CD4-positive, alpha-beta memory T cell (primary cell): ENCODE data around the gene ARHGAP42. TPM values are rescaled to one million over a fixed set of nuclear protein-coding genes. Genes with fewer than 3 reads are reported as not detected.

ENCODE experiments used
- CTCF ChIA-PET: fragments of 350-600 bp; sonication (Branson Sonifier 250); formaldehyde crosslinking; loops from one replicate; lab custom pipeline; 2021; ENCODE audit warnings: inconsistent platforms; ENCODE audit not compliant: partially characterized antibody; lab: Charles Lee
- POLR2A ChIA-PET: fragments of 350-600 bp; sonication (Branson Sonifier 250); formaldehyde crosslinking; loops from one replicate; lab custom pipeline; 2021; ENCODE audit not compliant: partially characterized antibody; lab: Charles Lee
- DNase-seq, 5 donors: peaks; one replicate each; pipeline versions ENCODE4 v3.0.0 to v3.0.0-alpha.2; 2020 to 2022; ENCODE audit warnings: mixed read lengths in 1 of 5
- H3K27ac ChIP-seq: one replicate; pipeline ENCODE4 v1.7.0; 2013; ENCODE audit warnings: low read depth, low read length
- H3K27me3 ChIP-seq: 2 replicates; pipeline ENCODE4 v1.7.0; 2013; ENCODE audit warnings: mild to moderate bottlenecking, low read length, moderate library complexity; ENCODE audit not compliant: insufficient read depth
- H3K36me3 ChIP-seq: 2 replicates; pipeline ENCODE4 v1.7.0; 2013; ENCODE audit warnings: mild to moderate bottlenecking, low read length, moderate library complexity; ENCODE audit not compliant: insufficient read depth
- H3K4me1 ChIP-seq: 2 replicates; pipeline ENCODE4 v1.7.0; 2013; ENCODE audit warnings: mild to moderate bottlenecking, low read length, moderate library complexity; ENCODE audit not compliant: insufficient read depth
- H3K4me3 ChIP-seq, 2 donors: one replicate each; pipeline ENCODE4 v1.7.0; 2013; ENCODE audit warnings: low read length in 2 of 2, mild to moderate bottlenecking in 1 of 2
- H3K9me3 ChIP-seq, 2 donors: one replicate each; pipeline ENCODE4 v1.7.0; 2013; ENCODE audit warnings: low read length in 2 of 2, control low read depth in 1 of 2; ENCODE audit not compliant: control insufficient read depth in 1 of 2
- H3K27ac Mint-ChIP-seq, 7 donors: one replicate each; pipeline ENCODE4 v1.8.0; 2020 to 2021; ENCODE audit warnings: mixed read lengths in 7 of 7, mild to moderate bottlenecking in 6 of 7, inconsistent platforms in 3 of 7, moderate library complexity in 3 of 7
- H3K27me3 Mint-ChIP-seq, 2 donors: one replicate each; pipeline ENCODE4 v1.8.0; 2020 to 2021; ENCODE audit warnings: mixed read lengths in 2 of 2
- H3K36me3 Mint-ChIP-seq, 2 donors: one replicate each; pipeline ENCODE4 v1.8.0; 2020 to 2021; ENCODE audit warnings: mixed read lengths in 2 of 2, inconsistent platforms in 1 of 2, mild to moderate bottlenecking in 1 of 2
- H3K4me1 Mint-ChIP-seq, 4 donors: one replicate each; pipeline ENCODE4 v1.8.0; 2020 to 2021; ENCODE audit warnings: mixed read lengths in 4 of 4, mild to moderate bottlenecking in 1 of 4
- H3K4me3 Mint-ChIP-seq, 8 donors: one replicate each; pipeline ENCODE4 v1.8.0; 2020 to 2021; ENCODE audit warnings: mixed read lengths in 8 of 8, mild to moderate bottlenecking in 7 of 8, moderate library complexity in 6 of 8, inconsistent platforms in 3 of 8
- H3K9me3 Mint-ChIP-seq, 8 donors: one replicate each; pipeline ENCODE4 v1.8.0; 2020 to 2021; ENCODE audit warnings: mixed read lengths in 8 of 8, mild to moderate bottlenecking in 5 of 8, inconsistent platforms in 3 of 8, moderate library complexity in 1 of 8
- intact Hi-C: fragments of 100-400 bp; cut with micrococcal nuclease; formaldehyde crosslinking; loops from one replicate; pipeline ENCODE4 v1.15.1; 2023
- polyA plus RNA-seq, 2 donors: library from polyadenylated mRNA; unstranded; fragments of 300-500 nt; fragmentation: Illumina TruSeq; gene quantifications; one replicate each; pipeline ENCODE4 v1.2.3, GENCODE V29; 2021
- total RNA-seq, 2 experiments: library from RNA; stranded (reverse); gene quantifications; one replicate each; pipeline ENCODE4 v1.2.3, GENCODE V29; 2021

Gene ARHGAP42
- total and polyA plus RNA-seq, 4 experiments from 2014 or later, result not detected

DNA sequence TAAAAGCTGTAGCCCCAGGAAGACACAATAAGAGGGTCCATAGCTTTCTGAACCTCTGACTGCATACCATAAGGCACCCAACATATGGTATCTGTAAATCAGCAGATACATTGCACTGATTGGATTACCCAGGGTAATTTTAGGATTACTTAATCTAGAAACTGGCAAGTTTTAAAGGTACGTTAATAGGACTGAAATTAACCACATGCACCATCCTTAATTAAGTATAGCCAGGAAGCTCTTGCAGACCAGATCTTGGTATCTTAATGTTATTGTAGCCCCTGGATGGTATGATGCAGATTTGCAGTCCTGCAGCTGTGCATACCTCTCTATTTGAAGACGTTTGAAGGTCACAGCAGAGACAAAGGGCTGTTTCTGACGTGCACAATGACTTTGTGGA, 72.8 kb downstream of the ARHGAP42 start:
- CTCF ChIA-PET, result no interaction called here
- Histone ChIP-seq H3K27me3 (no peaks in the 10 kb centered on the region), H3K4me3 (no peak overlapping the region), H3K4me1 (no peaks in the 10 kb centered on the region), H3K27ac (no peak overlapping the region), H3K36me3 (no peaks in the 10 kb centered on the region), H3K9me3 (peaks cover 0 to 2% of the 10 kb centered on the region in 2 donors)
- no peaks in the 10 kb centered on the region for H3K4me1 Mint-ChIP-seq
- H3K4me3 Mint-ChIP-seq, result no peak overlapping the region
- no peaks in the 10 kb centered on the region for H3K27me3 Mint-ChIP-seq
- DNase-seq, result no peak
- H3K27ac Mint-ChIP-seq, result no peak overlapping the region
- POLR2A ChIA-PET, result no interaction called here
- H3K36me3 Mint-ChIP-seq, result no peaks in the 10 kb centered on the region
- intact Hi-C loops, result no loop called here
- peaks cover 0 to 5% (median 0%) of the 10 kb centered on the region in 8 donors for H3K9me3 Mint-ChIP-seq

DNA sequence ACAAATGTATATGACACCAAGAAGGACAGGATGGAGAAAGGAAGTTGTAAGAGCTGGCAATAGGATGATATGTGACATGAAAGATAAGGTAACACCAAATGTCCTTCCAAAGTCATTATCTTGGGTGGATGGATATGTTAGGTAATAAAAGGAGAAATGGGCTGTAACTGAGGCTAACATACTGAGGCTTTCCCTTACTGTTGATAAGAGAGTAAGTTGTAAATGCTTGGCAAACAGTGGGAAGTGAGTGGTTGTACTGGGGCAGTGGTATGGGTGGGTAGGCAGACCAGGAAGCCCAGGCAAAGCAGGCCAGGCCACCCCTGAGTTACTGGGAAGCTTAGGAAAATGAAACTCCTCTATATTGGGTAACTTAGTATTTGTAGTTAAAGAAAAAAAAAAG, 73.7 kb downstream of the ARHGAP42 start:
- Mint-ChIP-seq H3K36me3 (no peaks in the 10 kb centered on the region), H3K4me3 (no peak overlapping the region), H3K4me1 (no peaks in the 10 kb centered on the region), H3K27me3 (no peaks in the 10 kb centered on the region), H3K9me3 (peaks cover 0 to 5% (median 0%) of the 10 kb centered on the region in 8 donors), H3K27ac (no peak overlapping the region)
- Histone ChIP-seq H3K4me3 (no peak overlapping the region), H3K27me3 (no peaks in the 10 kb centered on the region), H3K9me3 (no peaks in the 10 kb centered on the region), H3K27ac (no peak overlapping the region), H3K36me3 (no peaks in the 10 kb centered on the region), H3K4me1 (no peaks in the 10 kb centered on the region)
- POLR2A ChIA-PET, result no interaction called here
- CTCF ChIA-PET, result no interaction called here
- intact Hi-C loops, result no loop called here
- DNase-seq, result no peak

DNA sequence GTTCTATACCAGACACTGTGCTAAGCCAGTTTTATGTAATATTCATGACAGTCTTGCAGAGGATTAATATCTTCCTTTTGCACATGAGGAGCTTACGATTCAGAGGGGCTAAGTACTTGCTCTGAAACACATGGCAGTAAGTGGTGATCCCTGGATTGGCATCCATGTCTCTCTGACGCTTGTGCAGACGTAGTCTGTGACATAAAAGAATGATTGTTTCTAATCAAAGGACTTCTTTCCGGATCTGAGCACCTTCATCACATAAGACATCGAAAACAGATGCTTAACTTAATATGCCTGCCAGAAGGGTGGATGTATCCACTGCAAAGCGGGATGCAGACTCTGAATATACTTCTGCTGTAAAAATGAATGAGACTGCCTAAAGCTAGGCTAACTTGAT, 74.8 kb downstream of the ARHGAP42 start:
- ChIA-PET CTCF (no interaction called here), POLR2A (no interaction called here)
- no peaks in the 10 kb centered on the region for H3K36me3 Mint-ChIP-seq
- H3K4me1 Mint-ChIP-seq, result no peaks in the 10 kb centered on the region
- H3K9me3 Mint-ChIP-seq, result peaks cover 0 to 5% (median 0%) of the 10 kb centered on the region in 8 donors
- H3K4me3 Mint-ChIP-seq, result no peak overlapping the region
- H3K4me1 ChIP-seq, result no peaks in the 10 kb centered on the region
- H3K4me3 ChIP-seq, result no peak overlapping the region
- no peak for DNase-seq
- no peaks in the 10 kb centered on the region for H3K36me3 ChIP-seq
- H3K9me3 ChIP-seq, result no peaks in the 10 kb centered on the region
- H3K27me3 ChIP-seq, result no peaks in the 10 kb centered on the region
- intact Hi-C loops, result no loop called here
- H3K27ac Mint-ChIP-seq, result no peak overlapping the region
- H3K27me3 Mint-ChIP-seq, result no peaks in the 10 kb centered on the region
- no peak overlapping the region for H3K27ac ChIP-seq

DNA sequence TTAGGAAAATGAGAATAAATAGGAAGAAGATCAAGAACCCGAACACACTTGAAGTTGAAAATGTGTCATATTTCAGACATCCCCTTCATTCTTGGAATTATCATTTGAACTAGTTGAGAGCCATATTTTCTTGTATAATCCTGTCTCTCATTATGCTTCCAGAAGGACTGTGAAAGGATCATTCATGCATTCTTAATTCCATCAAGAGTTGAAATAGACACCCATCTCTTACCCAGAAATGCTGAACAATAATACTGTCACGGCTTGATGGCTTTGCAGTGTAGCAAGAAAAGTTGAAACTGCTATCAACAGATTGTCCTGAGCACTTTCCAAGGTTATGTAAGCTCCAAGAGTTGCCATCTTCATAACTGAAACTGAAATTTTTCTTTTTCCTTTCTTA, 79.7 kb downstream of the ARHGAP42 start:
- POLR2A ChIA-PET, result no interaction called here

DNA sequence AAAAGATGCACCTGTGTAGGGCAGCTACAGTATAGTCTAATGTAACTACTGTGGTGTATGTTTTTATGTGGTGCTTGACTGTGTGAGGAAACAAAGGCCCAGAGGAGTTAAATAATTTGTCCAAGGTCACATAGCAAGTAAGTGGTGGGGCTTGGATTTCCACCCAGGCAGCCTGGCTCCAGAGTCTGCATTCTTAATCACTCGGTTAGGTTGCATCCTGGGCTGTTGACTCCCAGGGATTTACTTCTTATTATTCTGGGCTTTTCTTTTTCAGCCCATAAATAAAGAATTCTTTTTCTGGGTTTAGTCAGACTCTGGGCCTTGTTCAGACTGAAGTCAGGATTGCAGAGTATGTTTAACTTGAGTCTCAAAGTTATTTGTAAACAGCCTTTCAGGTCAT, 82.1 kb downstream of the ARHGAP42 start:
- no peaks in the 10 kb centered on the region for H3K4me1 ChIP-seq
- intact Hi-C loops, result no loop called here
- no peaks in the 10 kb centered on the region for H3K4me1 Mint-ChIP-seq
- peaks cover 0 to 14% (median 0%) of the 10 kb centered on the region in 8 donors for H3K9me3 Mint-ChIP-seq
- H3K4me3 ChIP-seq, result no peak overlapping the region
- H3K27ac ChIP-seq, result no peak overlapping the region
- H3K27me3 ChIP-seq, result no peaks in the 10 kb centered on the region
- no peaks in the 10 kb centered on the region for H3K9me3 ChIP-seq
- H3K27me3 Mint-ChIP-seq, result no peaks in the 10 kb centered on the region
- no peak overlapping the region for H3K27ac Mint-ChIP-seq
- no peak for DNase-seq
- POLR2A ChIA-PET, result no interaction called here
- CTCF ChIA-PET, result no interaction called here
- H3K36me3 ChIP-seq, result no peaks in the 10 kb centered on the region
- H3K36me3 Mint-ChIP-seq, result no peaks in the 10 kb centered on the region
- H3K4me3 Mint-ChIP-seq, result no peak overlapping the region

More for the DNA sequence above, 79.7 kb downstream of the ARHGAP42 start:
- no peak overlapping the region for H3K4me3 Mint-ChIP-seq
- no peaks in the 10 kb centered on the region for H3K4me1 ChIP-seq
- DNase-seq, result no peak
- intact Hi-C loops, result no loop called here
- no peak overlapping the region for H3K27ac ChIP-seq
- H3K9me3 Mint-ChIP-seq, result peaks cover 0 to 8% (median 0%) of the 10 kb centered on the region in 8 donors
- no peak overlapping the region for H3K4me3 ChIP-seq
- H3K36me3 Mint-ChIP-seq, result no peaks in the 10 kb centered on the region
- H3K27ac Mint-ChIP-seq, result no peak overlapping the region
- H3K36me3 ChIP-seq, result no peaks in the 10 kb centered on the region
- CTCF ChIA-PET, result no interaction called here
- no peaks in the 10 kb centered on the region for H3K9me3 ChIP-seq
- H3K4me1 Mint-ChIP-seq, result no peaks in the 10 kb centered on the region
- H3K27me3 Mint-ChIP-seq, result no peaks in the 10 kb centered on the region
- no peaks in the 10 kb centered on the region for H3K27me3 ChIP-seq

DNA sequence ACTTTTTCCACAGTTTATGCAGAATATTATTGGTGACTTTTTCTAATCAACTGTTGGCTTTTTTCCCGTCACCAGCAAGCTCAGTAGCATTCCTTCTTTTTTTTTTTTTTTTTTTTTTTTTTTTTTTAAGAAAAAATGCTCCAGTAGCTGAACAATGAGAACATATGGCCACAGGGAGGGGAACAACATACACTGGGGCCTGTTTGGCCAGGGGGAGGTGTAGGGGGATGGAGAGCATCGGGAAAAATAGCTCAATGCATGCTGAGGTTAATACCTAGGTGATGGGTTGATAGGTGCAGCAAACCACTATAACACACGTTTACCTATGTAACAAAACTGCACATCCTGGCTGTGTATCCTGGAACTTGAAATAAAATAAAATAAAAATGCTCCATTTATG, 82.5 kb downstream of the ARHGAP42 start:
- intact Hi-C loops, result no loop called here
- Histone ChIP-seq H3K4me3 (no peak overlapping the region), H3K36me3 (no peaks in the 10 kb centered on the region), H3K27me3 (no peaks in the 10 kb centered on the region), H3K9me3 (no peaks in the 10 kb centered on the region), H3K27ac (no peak overlapping the region), H3K4me1 (no peaks in the 10 kb centered on the region)
- Mint-ChIP-seq H3K27ac (no peak overlapping the region), H3K36me3 (no peaks in the 10 kb centered on the region), H3K9me3 (peaks cover 0 to 14% (median 1%) of the 10 kb centered on the region in 8 donors), H3K4me3 (no peak overlapping the region), H3K27me3 (no peaks in the 10 kb centered on the region), H3K4me1 (no peaks in the 10 kb centered on the region)
- ChIA-PET POLR2A (no interaction called here), CTCF (no interaction called here)
- no peak for DNase-seq

DNA sequence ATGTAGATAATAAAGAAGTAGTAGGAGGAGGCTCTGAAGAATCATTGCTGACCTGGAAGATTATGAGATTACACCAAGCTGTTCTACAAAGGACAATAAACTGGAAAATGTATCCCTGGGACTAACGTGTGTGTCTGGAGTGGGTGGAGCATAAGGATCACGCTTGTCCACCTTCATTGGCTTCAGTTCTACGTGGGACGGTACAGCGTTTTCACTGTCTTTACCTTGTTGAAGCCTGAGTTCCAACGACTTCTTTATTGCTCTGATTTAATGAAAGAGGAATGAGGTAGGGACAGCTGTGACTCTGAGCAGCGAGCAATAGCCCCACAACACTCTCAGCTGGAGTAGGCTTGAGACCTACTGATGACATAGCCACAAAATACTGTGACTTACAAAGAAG, 87.0 kb downstream of the ARHGAP42 start:
- Histone ChIP-seq H3K9me3 (no peaks in the 10 kb centered on the region), H3K4me1 (no peaks in the 10 kb centered on the region), H3K27me3 (no peaks in the 10 kb centered on the region), H3K27ac (no peak overlapping the region), H3K4me3 (no peak overlapping the region), H3K36me3 (no peaks in the 10 kb centered on the region)
- POLR2A ChIA-PET, result no interaction called here
- intact Hi-C loops, result no loop called here
- peaks cover 0 to 8% (median 1%) of the 10 kb centered on the region in 8 donors for H3K9me3 Mint-ChIP-seq
- no peaks in the 10 kb centered on the region for H3K4me1 Mint-ChIP-seq
- no peaks in the 10 kb centered on the region for H3K36me3 Mint-ChIP-seq
- CTCF ChIA-PET, result no interaction called here
- no peak overlapping the region for H3K27ac Mint-ChIP-seq
- DNase-seq, result no peak
- H3K4me3 Mint-ChIP-seq, result no peak overlapping the region
- no peaks in the 10 kb centered on the region for H3K27me3 Mint-ChIP-seq

DNA sequence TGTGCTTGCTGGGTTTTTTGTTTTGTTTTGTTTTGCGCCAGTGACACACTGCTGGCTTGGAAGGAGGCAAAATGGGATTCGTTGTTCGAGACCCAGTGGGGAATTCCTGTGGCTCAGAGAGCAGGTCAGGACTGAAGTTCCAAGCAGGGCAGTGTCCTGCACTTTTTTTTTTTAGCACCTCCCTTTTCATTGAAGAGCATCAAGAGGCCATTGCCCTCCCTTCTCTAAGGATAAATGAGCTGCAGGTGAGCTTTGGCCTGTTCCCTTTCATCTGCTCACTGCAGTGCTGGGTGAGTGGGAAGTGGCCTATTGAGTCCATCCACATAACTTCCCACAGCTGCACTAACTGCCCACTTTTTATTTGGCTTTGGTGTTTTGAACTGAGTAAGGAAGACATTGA, 87.8 kb downstream of the ARHGAP42 start:
- H3K36me3 Mint-ChIP-seq, result no peaks in the 10 kb centered on the region
- no peak overlapping the region for H3K27ac Mint-ChIP-seq
- CTCF ChIA-PET, result no interaction called here
- H3K27me3 ChIP-seq, result no peaks in the 10 kb centered on the region
- no peak for DNase-seq
- H3K4me1 Mint-ChIP-seq, result no peaks in the 10 kb centered on the region
- H3K4me3 ChIP-seq, result no peak overlapping the region
- H3K4me1 ChIP-seq, result no peaks in the 10 kb centered on the region
- intact Hi-C loops, result no loop called here
- H3K36me3 ChIP-seq, result no peaks in the 10 kb centered on the region
- POLR2A ChIA-PET, result no interaction called here
- no peaks in the 10 kb centered on the region for H3K27me3 Mint-ChIP-seq
- H3K4me3 Mint-ChIP-seq, result no peak overlapping the region
- H3K9me3 ChIP-seq, result no peaks in the 10 kb centered on the region
- H3K27ac ChIP-seq, result no peak overlapping the region
- peaks cover 0 to 8% (median 1%) of the 10 kb centered on the region in 8 donors for H3K9me3 Mint-ChIP-seq
